ENCODE measurements around the gene HECW1.
"Not testable (repeated sequence)": the region's sequence is repeated elsewhere in the genome, so short reads cannot be mapped to it uniquely, and the experiment has no call there.

The HECW1 gene

DNA sequence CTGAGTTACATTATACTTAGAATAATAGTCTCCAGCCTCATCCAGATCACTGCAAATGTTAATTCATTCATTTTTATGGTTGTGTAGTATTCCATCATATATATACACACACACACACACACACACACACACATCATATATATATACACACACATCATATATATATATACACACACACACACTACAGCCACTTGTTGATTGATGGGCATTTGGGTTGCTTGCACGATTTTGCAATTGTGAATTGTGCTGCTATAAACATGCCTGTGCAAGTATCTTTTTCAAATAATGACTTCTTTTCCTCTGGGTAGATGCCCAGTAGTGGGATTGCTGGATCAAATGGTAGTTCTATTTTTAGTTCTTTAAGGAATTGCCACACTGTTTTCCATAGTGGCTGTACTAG is 233.2 kb downstream of the HECW1 start:
- not testable (repeated sequence) for DNase-seq (ENCODE audit: low read depth in 2 of 2, low spot score in 1 of 2)

DNA sequence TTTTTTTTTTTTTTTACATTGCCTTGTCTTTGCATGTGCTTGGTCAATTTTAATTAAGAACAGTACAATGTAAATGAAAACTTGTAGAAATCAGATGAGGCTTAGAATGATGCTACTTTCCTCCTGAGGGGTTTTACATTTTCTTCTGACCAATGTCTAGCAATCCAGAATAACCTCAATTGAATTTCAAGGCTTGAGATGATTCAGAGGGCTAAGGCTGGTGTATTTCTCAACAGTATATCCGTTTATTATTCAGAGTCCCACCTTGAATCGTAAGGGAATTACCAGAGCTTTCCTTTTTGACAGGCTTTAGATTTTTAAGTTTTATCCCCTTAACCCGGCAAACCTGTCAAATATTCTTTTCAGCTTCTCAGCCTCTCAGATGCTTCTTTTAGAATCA is 239.2 kb downstream of the HECW1 start:
- no peak for DNase-seq (ENCODE audit: low read depth in 2 of 2, low spot score in 1 of 2)

DNA sequence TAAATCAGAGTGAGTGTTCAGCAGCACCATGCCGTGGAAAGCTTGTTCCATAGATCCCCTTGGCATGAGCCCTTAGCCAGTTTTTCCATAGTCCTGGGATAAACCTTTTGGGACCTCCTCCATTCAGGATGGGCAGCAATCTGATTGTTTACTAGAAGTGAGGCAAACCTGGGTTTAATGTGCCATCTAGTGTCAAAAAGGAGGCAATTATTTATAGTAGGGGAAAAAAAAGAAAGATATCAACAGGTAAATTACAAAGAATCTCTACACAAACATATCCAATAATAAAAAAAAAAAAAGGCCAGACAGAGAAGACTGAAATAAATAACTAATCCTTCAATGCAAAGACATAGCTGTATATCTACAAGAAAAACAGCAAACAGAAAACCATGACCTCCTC is 241.5 kb downstream of the HECW1 start:
- no peak for DNase-seq (ENCODE audit: low read depth in 2 of 2, low spot score in 1 of 2)

DNA sequence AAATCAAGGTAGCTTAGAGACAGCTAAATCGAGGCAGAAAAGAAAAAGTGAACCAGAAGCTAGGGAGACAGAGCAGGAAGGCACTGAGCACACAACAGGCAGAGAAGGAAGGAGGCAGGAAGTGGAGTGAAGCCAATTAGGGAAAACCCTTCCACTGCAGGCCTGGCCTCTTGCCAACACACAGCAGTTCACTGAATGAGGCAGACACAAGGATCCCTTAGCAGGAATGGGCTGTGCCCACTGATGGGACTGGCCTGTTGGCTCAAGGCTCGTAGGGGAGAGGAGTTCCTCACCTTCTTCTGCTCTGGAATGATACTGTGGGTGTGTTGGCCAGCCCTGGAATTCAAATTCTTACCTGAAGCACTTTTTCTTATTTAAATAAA is 250.2 kb downstream of the HECW1 start:
- DNase-seq (ENCODE audit: low read depth in 2 of 2, low spot score in 1 of 2) = no peak

DNA sequence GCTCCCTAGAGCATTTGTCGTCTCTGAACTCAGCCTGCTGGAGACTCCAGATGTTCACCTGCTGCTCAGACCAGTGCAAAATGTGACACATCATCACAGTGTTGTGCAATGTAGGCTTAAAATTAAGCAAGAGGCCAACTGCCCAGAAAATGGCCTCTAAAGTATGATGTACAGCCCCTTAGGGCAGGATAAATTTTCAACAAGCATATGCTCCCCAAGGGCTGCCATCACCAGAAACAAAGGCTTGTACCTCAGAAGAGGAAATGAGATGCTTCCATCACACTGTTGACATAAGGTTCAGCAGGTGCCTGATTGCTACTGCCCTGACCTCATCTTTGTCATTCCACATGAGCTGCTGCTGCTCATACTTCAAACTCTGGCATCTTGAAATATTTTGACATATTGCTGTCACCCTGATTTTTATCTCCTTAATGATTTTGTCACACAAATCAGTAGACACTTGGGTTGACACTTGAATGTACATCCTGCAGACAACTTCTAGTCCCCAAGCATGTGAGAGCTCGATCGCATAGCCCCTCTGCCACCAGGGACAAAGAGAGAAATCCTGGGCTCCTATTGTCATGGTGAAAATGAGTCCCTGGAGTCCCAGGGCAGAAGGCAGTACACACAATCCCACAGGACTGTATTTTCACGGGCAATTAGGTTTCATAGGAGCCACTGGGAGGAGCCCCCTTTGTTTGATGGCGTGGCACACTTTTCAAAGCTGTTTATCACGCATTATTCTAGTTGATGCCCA is 250.8 kb downstream of the HECW1 start:
- no peak for DNase-seq (ENCODE audit: low read depth in 2 of 2, low spot score in 1 of 2)

DNA sequence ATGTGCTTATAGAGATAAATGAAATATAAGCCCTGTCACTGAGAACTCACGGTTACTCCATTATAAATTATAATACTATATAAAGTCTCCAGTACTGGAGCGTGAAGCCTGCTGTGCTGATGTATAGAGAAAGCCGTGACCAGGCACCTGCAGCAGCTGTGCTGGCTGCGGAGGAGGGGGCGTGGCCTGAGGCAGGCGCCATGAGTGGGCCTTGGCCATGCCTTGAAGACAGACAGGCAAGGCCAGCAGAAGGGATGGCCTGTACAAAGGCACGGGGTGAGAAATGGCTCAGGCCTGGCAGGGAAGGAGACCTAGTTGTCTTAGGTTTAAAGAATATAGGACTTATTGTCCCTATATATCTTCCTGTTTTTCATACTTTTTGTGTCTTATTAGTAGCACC is 251.9 kb downstream of the HECW1 start:
- DNase-seq (ENCODE audit: low read depth in 2 of 2, low spot score in 1 of 2) = no peak

DNA sequence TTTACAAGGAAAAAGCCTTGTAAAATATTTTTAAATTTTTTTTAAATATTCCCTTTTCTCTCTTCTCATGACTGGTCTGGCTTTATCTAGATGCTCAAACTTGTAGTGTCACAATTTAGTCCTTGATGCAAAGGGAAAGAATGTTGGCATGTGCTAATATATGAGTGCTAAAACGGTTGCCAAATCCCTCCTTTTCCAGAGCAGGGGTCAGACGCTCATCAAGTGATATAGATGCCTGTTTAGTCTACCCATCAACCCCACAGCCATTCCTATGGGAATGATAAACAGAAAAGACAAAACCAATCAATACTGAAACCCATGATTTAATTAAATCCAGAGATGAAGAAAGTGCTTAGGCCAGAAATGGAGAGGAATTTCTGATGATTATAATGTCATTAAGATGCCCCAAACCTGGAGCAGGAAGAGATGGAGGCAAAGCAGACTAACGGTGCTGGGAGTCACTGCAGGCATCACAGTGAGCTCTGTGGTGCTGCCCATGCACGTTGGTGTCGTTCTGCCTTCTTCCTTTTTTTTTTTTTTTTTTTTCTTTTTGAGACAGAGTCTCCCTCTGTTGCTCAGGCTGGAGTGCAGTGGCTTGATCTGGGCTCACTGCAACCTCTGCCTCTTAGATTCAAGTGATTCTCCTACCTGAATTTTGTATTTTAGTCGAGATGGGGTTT is 260.4 kb downstream of the HECW1 start:
- DNase-seq (ENCODE audit: low read depth in 2 of 2, low spot score in 1 of 2) = no peak

DNA sequence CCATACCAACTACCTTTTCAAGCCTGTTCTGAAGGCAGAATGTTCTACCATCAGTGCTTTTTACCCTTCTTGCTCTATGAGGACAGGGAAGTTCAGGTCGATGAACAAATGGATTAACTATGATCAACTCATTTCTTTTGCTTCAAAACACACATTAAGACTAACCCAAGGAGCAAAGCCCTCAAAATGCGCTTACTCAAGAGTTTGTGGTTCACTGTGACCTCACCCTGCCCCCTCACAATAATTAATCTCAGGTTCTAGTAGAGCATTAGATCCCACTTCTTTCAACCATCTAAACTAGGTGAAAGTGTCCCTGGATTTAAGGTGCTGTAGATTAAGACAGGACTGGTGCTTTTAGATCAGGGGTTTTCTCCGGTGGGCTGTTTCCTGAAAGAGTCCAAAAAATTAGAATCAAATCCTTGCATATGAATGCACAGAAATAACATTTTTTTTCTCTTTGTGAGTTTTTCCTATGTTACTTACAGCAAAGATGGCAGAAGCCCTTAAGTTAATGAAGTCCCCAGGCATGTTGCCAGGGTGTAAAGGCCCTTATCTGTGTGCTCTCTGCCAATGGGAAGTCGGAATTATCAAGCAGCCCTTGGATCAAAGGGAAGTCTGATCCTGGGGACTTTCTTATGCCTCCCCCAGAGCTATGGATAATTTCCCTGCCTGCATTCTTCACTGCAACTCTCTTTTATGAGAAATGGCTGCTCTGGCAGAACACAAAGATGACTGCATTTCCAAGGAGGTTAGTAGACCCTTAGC is 264.9 kb downstream of the HECW1 start:
- no peak for DNase-seq (ENCODE audit: low read depth in 2 of 2, low spot score in 1 of 2)

DNA sequence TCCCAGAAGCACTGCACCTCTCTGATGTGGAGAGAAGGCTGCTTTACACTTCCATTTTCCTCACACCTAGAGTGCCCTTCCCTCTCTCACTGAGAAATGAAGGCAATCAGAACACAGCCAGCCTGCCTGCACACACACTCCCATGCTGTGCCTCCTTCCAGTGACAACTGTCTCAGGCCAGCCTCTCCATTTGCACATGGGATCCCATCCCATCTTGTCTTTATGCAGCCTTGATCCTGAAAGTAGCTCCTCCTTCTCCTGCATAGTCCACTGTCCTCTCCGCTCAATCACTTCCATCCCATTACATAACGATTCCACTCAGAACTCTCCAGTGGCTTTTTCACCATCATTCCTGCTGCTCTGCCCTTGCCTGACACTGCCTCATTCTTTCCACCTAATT is 266.8 kb downstream of the HECW1 start:
- no peak for DNase-seq (ENCODE audit: low read depth in 2 of 2, low spot score in 1 of 2)

DNA sequence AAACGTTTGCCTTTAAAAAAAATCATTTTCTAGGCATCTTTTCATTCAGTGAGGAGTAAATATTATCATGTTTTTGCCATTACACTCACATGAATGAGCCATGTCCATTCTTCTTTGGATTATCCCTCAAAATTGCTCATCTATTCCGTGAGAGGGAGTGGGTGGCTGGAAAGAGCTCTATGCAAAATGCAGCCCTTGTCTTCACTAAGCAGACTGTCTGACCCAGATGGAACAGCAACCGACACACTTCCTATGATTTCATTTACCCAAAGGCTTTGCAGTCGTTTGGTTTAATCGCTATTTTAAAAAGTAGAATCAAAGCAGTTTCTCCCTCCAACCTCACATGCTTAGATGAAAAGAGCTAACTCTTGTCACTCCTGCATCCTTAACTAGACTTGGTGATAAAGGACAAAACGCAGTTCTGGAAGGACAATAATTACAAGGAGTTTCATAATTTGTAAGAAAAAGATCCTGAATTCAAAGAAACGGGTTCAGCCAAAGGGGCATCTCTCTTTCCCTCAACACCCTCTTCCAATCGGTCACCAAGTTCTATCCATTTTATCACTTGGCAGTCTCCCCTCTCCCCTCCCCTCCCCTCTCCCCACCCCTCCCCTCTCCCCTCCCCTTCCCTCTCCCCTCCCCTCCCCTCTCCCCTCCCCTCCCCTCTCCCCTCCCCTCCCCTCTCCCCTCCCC is 272.3 kb downstream of the HECW1 start:
- DNase-seq (ENCODE audit: low read depth in 2 of 2, low spot score in 1 of 2) = no peak

DNA sequence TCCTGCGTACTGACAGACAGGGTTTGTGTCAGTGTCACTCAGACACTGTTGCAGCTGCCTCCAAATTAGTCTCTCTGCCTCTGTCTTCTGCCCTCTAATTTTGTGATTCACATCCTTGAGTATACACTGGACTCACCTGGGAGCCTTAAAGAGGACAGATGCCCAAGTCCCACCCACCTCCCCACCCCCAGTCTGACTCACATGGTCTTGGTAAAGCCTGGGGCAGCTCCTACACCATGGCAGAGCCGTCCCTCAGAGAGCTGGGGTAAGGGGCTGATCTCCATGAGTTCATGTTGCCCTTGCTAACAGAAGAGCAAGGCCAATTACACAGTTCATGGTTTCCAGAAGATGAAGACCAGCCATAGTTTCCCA is 272.8 kb downstream of the HECW1 start:
- no peak for DNase-seq (ENCODE audit: low read depth in 2 of 2, low spot score in 1 of 2)

DNA sequence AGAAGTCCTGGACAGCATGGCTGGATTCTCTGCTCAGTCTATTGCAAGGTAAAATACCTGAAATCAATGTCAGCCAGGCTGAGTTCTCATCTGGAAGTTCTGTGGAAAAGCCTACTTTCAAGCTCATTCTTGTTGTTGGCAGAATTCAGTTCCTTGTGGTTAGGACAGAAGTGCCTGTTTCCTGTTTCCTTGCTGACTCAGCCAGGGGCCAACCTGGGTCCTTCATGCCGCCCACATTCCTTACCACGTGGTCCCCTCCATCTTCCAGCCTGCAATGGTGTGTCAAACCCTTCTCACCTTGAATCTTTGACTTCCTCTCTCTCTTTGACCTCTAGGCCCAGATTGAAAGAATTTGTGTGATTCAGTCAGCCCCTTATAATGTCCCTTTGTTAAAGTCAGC is 273.4 kb downstream of the HECW1 start:
- DNase-seq (ENCODE audit: low read depth in 2 of 2, low spot score in 1 of 2) = no peak

DNA sequence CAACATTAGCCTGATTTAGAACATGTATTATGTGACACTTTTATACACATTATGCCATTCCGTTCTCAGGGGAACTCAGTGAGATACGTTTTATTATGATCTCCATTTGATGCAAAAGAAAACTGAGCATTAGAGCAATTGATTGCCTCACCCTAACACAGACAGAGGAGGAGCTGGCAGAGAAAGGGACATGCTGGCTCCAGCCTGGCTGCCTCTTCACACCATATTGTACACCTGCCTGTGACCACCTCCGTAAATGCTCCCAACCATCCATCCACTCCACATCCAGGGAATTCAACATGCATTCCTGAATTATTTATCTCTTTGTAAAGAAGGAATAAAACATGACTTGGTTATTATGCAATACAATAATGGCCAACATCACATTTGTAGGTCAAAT is 275.5 kb downstream of the HECW1 start:
- DNase-seq (ENCODE audit: low read depth in 2 of 2, low spot score in 1 of 2) = no peak

DNA sequence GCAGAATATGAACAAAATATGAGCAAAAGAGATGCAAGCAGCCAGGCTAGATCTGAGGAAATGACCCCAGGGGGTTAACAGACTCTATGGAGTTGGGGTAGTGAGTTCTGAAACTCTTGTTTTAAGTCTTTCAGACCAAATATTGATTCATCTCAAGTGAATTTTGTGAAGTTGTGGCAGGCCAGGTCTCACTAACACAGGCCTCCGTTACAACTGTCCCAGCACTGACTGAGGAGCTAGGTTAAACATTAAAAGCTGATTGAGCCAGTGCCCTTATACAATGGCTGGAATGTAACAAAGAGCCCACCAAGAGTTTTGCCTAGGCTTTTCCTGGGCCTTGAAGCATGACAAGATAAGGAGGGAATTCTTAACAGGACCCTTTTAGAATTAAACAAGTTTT is 278.1 kb downstream of the HECW1 start:
- no peak for DNase-seq (ENCODE audit: low read depth in 2 of 2, low spot score in 1 of 2)

DNA sequence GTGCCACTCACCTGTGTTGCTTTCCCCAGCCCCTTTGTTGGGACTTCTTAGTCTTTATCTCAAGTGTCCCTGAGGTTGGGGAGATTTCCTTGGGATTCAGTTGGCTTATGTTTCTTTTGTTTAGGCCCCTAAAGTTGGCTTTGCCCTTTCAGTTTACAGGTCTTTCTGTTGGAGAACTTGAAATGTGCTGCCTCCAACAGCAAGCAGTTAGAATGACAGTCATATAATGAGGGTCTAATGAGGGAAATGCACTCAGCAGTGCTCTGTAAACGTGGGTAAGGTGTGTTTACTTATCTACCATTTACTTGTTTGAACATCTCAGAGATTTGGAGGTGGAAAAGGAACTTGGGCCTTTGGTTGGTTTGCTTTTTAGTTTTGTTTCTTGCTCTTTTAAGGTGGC is 279.1 kb downstream of the HECW1 start:
- no peak for DNase-seq (ENCODE audit: low read depth in 2 of 2, low spot score in 1 of 2)

DNA sequence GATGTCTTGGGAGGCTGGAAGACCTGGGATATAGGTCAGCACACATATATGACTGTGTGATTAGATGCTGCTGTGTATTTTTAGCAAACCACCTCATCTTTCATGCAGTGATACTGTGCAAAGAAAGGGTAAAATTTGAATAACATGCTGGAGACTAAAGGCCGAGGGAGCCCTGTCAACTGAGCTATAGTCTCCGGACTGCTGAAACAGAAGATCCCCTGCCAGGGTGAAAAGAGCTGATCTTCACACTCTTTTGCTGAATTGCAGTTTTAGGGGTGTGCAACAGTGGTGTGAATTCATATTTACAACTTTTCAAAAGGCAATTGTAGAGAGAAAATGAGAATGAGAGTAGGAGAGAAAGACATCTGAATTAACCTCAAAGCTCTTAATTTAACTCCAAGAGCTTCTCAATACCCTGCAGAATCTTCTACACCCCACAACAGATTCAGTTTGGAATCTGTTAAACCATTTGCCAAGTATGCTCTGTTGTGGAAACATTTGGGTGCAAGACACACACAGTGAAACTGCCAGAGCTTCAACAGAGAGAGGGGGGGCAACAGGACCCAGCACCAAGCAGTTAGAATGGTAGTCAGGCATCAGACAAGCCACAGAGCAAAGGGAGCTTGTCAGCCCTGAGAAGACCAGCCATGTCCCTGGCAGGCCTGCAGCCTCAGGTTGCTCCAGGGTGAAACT is 280.3 kb downstream of the HECW1 start:
- no peak for DNase-seq (ENCODE audit: low read depth in 2 of 2, low spot score in 1 of 2)

DNA sequence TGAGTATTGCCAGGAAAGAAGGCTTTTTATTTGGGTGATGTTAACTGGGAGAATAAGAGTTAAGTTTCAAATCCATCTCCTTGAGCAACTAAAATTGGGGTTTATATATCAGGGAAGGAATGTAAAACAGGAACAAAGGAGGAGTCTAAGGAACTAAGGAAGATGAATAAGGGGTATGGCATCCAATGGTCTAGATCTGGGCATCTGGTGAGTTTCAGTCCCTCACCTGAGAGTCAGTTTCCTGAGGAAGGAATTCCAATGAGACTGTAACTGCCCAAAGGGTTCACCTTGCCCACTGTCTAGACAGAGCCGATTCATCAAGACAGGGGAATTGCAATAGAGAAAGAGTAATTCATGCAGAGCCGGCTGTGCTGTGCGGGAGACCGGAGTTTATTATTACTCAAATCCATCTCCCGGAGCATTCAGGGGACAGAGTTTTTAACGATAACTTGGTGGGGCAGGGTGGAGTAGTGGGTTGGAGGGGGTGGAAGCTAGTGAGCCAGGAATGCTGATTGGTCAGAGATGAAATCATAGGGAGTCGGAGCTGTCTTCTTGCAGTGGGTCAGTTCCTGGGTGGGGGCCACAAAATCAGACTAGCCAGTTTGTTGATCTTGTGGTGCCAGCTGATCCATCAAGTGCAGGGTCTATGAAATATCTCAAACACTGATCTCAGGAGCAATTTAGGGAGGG is 282.1 kb downstream of the HECW1 start:
- DNase-seq (ENCODE audit: low read depth in 2 of 2, low spot score in 1 of 2) = no peak

DNA sequence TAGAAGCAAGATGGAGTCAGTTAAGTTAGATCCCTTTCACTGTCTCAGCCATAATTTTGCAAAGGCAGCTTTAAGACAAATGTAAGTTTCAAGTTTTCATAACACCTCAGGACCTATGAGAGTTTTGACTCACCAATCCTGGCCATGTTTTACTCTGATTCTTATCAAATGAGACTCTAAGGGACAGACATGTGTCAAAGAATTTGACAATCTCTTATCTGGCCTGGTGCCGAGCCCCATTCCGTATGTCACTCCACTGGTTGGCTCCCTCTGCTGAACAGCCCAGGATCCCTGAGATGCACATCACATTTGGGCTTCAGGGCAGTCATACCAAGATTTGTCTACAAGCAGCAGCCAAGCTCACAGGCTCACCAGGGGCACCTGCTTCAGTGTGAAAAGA is 282.9 kb downstream of the HECW1 start:
- DNase-seq (ENCODE audit: low read depth in 2 of 2, low spot score in 1 of 2) = no peak

DNA sequence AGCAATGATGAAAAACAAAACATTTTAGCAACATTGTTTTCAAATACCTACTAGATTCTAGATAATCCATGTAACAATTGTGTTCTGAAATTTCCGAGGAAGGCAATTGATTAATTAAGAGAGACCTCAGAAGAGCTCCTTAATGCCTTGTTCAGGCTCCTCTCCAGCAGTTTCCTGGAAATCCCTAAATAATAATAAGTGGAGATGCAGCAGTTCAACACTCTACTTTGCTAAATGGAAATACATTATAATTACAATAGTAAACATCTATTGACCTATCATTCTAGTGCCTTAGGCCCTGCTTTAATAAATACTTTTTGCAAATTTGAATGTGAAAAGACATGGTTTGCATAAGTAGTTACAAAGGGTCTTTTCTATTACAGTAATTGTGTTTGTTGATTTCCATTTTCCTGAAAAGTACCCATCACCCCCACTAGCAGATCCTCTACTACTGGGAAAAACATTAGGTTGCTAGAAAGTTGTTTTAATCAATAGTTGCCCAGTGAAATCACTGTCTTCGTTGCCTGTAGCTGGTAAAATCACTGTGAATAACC is 283.8 kb downstream of the HECW1 start:
- no peak for DNase-seq (ENCODE audit: low read depth in 2 of 2, low spot score in 1 of 2)

DNA sequence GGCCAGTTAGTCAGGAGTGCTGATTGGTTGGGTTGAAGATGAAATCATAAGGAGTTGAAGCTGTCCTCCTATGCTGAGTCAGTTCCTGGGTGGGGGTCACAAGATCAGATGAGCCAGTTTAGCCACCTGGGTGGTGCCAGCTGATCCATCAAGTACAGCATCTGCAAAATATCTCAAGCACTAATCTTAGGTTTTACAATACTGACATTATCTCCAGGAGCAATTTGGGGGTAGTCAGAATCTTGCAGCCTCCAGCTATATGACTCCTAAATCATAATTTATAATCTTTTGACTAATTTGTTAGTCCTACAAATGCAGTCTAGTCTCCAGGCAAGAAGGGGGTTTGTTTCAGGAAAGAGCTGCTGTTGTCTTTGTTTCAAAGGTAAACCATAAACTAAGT is 286.4 kb downstream of the HECW1 start:
- no peak for DNase-seq (ENCODE audit: low read depth in 2 of 2, low spot score in 1 of 2)

Data from stimulated activated CD8-positive, alpha-beta memory T cell treated with anti-CD3 and anti-CD28 coated beads, Interleukin-4, amount 100 ng/mL, for 4 hours (primary cell).